GF-D8 (cell line): ENCODE measurements around the gene ASMT.
"Not testable (repeated sequence)": the region's sequence is repeated elsewhere in the genome, so short reads cannot be mapped to it uniquely, and the experiment has no call there.

ENCODE experiments used
- DNase-seq: peaks from one replicate; lab custom pipeline; 2025; lab: John Stamatoyannopoulos, UW

Gene ASMT

GRCh38 chrX:1614927-1615326 lies at the start of gene ASMT:
TSS of gene ASMT (plus strand) at chrX:1615059. CDS start at chrX:1615200, 141 bp downstream.
- no peak for DNase-seq

- not testable (repeated sequence) for DNase-seq
Measured at GRCh38 chrX:1574181-1574580, 40.7 kb upstream of the ASMT start.

- DNase-seq: peak; percentile 65
Measured at GRCh38 chrX:1576201-1576992, 38.5 kb upstream of the ASMT start.

- no peak for DNase-seq
Measured at GRCh38 chrX:1577845-1578244, 37.0 kb upstream of the ASMT start.

GRCh38 chrX:1578511-1579173 lies 36.2 kb upstream of the ASMT start:
- no peak for DNase-seq

GRCh38 chrX:1581132-1581531 lies 33.7 kb upstream of the ASMT start:
- peak; percentile 59 for DNase-seq

GRCh38 chrX:1582686-1583437 lies 32.0 kb upstream of the ASMT start:
- DNase-seq: no peak

GRCh38 chrX:1584237-1585011 lies 30.4 kb upstream of the ASMT start:
- no peak for DNase-seq

- peak; percentile 19 for DNase-seq
Measured at GRCh38 chrX:1587161-1587560, 27.7 kb upstream of the ASMT start.

GRCh38 chrX:1589356-1590130 lies 25.3 kb upstream of the ASMT start:
- DNase-seq: peak; percentile 77

- DNase-seq: peak; percentile 86
Measured at GRCh38 chrX:1591102-1591862, 23.6 kb upstream of the ASMT start, which contains the start of gene AKAP17A. TSS of gene AKAP17A (plus strand) at chrX:1591604. CDS start at chrX:1593463, 1,859 bp downstream.

- DNase-seq: no peak
Measured at GRCh38 chrX:1591863-1592469, 22.9 kb upstream of the ASMT start.

- DNase-seq: peak; percentile 11
Measured at GRCh38 chrX:1592470-1593142, 22.3 kb upstream of the ASMT start.

GRCh38 chrX:1593286-1594271 lies 21.3 kb upstream of the ASMT start:
- no peak for DNase-seq

- DNase-seq: no peak
Measured at GRCh38 chrX:1595711-1596060, 19.2 kb upstream of the ASMT start.

- DNase-seq: no peak
Measured at GRCh38 chrX:1596676-1597344, 18.0 kb upstream of the ASMT start.

- no peak for DNase-seq
Measured at GRCh38 chrX:1597345-1598020, 17.4 kb upstream of the ASMT start.
